ENCODE results near the gene FADS6.

FADS6 gene

GRCh38 chr17:74831444-74832146, 61.8 kb downstream of the FADS6 start:
- no peak for TF ChIP-seq CTCF (IDR thresholded peaks at IDR 0.05; ENCODE audit: control insufficient read depth, insufficient read depth, low read depth, low read length, missing control alignments)
- no peak for DNase-seq (ENCODE audit: low read depth)

GRCh38 chr17:74830861-74831260, 62.6 kb downstream of the FADS6 start:
- H3K4me3 ChIP-seq (ENCODE audit: control insufficient read depth, low read depth, low read length) = no peak overlapping the region
- TF ChIP-seq CTCF (IDR thresholded peaks at IDR 0.05; ENCODE audit: control insufficient read depth, insufficient read depth, low read depth, low read length, missing control alignments) = no peak
- no peak for DNase-seq (ENCODE audit: low read depth)

More at GRCh38 chr17:74831444-74832146, 61.8 kb downstream of the FADS6 start:
- no peak overlapping the region for H3K4me3 ChIP-seq (ENCODE audit: control insufficient read depth, low read depth, low read length)

- DNase-seq (ENCODE audit: low read depth) = no peak
- TF ChIP-seq CTCF (IDR thresholded peaks at IDR 0.05; ENCODE audit: control insufficient read depth, insufficient read depth, low read depth, low read length, missing control alignments) = no peak
- no peak overlapping the region for H3K4me3 ChIP-seq (ENCODE audit: control insufficient read depth, low read depth, low read length)
These were observed 65.6 kb downstream of the FADS6 start for GRCh38 chr17:74827800-74828199.

Measured in AG09309 (cell line).